Neural cell (in vitro differentiated cells): Measurements from ENCODE around the gene PRKCE. TPM values are rescaled to one million over a fixed set of nuclear protein-coding genes. Genes with fewer than 3 reads are reported as not detected.

ENCODE experiments used
- H2AFZ ChIP-seq: fragments of 200-600, 300-800 bp; sonication (generic), shearing (Covaris generic); 2 replicates; pipeline ENCODE4 v1.6.0; 2014; ENCODE audit warnings: low read depth, mild to moderate bottlenecking, antibody characterized with exemption, low read length, moderate library complexity
- H3F3A ChIP-seq: fragments of 200-600 bp; shearing (Covaris generic); 2 replicates; pipeline ENCODE4 v1.6.1; 2016; ENCODE audit warnings: mild to moderate bottlenecking, moderate library complexity, mixed read lengths, antibody characterized with exemption, low read length; ENCODE audit not compliant: insufficient read depth, poor library complexity, severe bottlenecking
- H3K27ac ChIP-seq: fragments of 200-600, 300-800 bp; sonication (generic), shearing (Covaris generic); 2 replicates; pipeline ENCODE4 v1.5.1; 2014; ENCODE audit warnings: mild to moderate bottlenecking, low read length, moderate library complexity
- H3K27me3 ChIP-seq: fragments of 300-800, 200-600 bp; sonication (generic), shearing (Covaris generic); 2 replicates; pipeline ENCODE4 v1.6.0; 2014; ENCODE audit warnings: mild to moderate bottlenecking, low read depth, low read length, moderate library complexity; ENCODE audit not compliant: insufficient read depth
- H3K36me3 ChIP-seq: fragments of 300-800, 200-600 bp; sonication (generic), shearing (Covaris generic); 2 replicates; pipeline ENCODE4 v1.5.1; 2014; ENCODE audit warnings: mild to moderate bottlenecking, antibody characterized with exemption, low read length, moderate library complexity; ENCODE audit not compliant: insufficient read depth
- H3K4me2 ChIP-seq: fragments of 300-800, 200-600 bp; sonication (generic), shearing (Covaris generic); 2 replicates; pipeline ENCODE4 v1.6.0; 2014; ENCODE audit warnings: mild to moderate bottlenecking, low read length
- H3K4me3 ChIP-seq: fragments of 300-800, 200-600 bp; sonication (generic), shearing (Covaris generic); 2 replicates; pipeline ENCODE4 v1.5.1; 2014; ENCODE audit warnings: mild to moderate bottlenecking, low read length, moderate library complexity
- H3K79me2 ChIP-seq: fragments of 200-600 bp; shearing (Covaris generic); replicated peaks from 2 replicates; pipeline ENCODE4 v1.6.0; 2014; ENCODE audit warnings: mild to moderate bottlenecking, low read length, moderate library complexity; ENCODE audit not compliant: insufficient read depth
- H3K9ac ChIP-seq: fragments of 300-800, 200-600 bp; sonication (generic), shearing (Covaris generic); 2 replicates; pipeline ENCODE4 v1.6.1; 2016; ENCODE audit warnings: mild to moderate bottlenecking, low read length, mixed read lengths
- H3K9me2 ChIP-seq: fragments of 200-600 bp; shearing (Covaris generic); 2 replicates; pipeline ENCODE4 v1.6.1; 2016; ENCODE audit warnings: mild to moderate bottlenecking, low read length, mixed read lengths; ENCODE audit not compliant: insufficient read depth
- H3K9me3 ChIP-seq: fragments of 200-600, 300-800 bp; sonication (generic), shearing (Covaris generic); 2 replicates; pipeline ENCODE4 v1.6.1; 2016; ENCODE audit warnings: mild to moderate bottlenecking, mixed run types, low read length, moderate library complexity, mixed read lengths
- H4K20me1 ChIP-seq: fragments of 200-600 bp; shearing (Covaris generic); 2 replicates; pipeline ENCODE4 v1.6.1; 2016; ENCODE audit warnings: mild to moderate bottlenecking, mixed run types; ENCODE audit not compliant: insufficient read depth
- EP300 ChIP-seq: fragments of 450-650 bp; conservative IDR thresholded peaks from 2 replicates; pipeline ENCODE4 v1.6.1; 2014; ENCODE audit warnings: antibody characterized with exemption, mild to moderate bottlenecking, moderate library complexity; ENCODE audit not compliant: poor library complexity, severe bottlenecking
- EZH2 ChIP-seq: fragments of 200-600, 300-800 bp; shearing (Covaris generic), sonication (generic); IDR thresholded peaks from 2 replicates; pipeline ENCODE4 v1.6.1; 2014; ENCODE audit warnings: antibody characterized with exemption, low read length, borderline replicate concordance, mild to moderate bottlenecking; ENCODE audit not compliant: insufficient read depth, poor library complexity, severe bottlenecking
- MXI1 ChIP-seq: fragments of 450-650 bp; conservative IDR thresholded peaks from 2 replicates; pipeline ENCODE4 v1.6.1; 2014; ENCODE audit warnings: antibody characterized with exemption, mild to moderate bottlenecking; ENCODE audit not compliant: poor library complexity, severe bottlenecking
- POLR2AphosphoS5 ChIP-seq: IDR thresholded peaks from 2 replicates; pipeline ENCODE4 v1.6.1; 2012
- RAD21 ChIP-seq: fragments of 450-650 bp; conservative IDR thresholded peaks from 2 replicates; pipeline ENCODE4 v1.6.1; 2014; ENCODE audit warnings: antibody characterized with exemption, mild to moderate bottlenecking, moderate library complexity
- SMC3 ChIP-seq: fragments of 450-650 bp; conservative IDR thresholded peaks from 2 replicates; pipeline ENCODE4 v1.6.1; 2014; ENCODE audit warnings: antibody characterized with exemption, mild to moderate bottlenecking, moderate library complexity; ENCODE audit not compliant: poor library complexity
- TAF1 ChIP-seq: IDR thresholded peaks from 2 replicates; pipeline ENCODE4 v1.6.1; 2012; ENCODE audit warnings: low read depth
- polyA plus RNA-seq: library from polyadenylated mRNA; depleted of rRNA; stranded (reverse); fragments of >200 nt; gene quantifications from 2 replicates; pipeline ENCODE4 v1.2.3, GENCODE V29; 2014
- TF ChIP-seq, protein P1 (sequence below): IDR thresholded peaks from 2 replicates; pipeline ENCODE4 v1.6.1; 2012; ENCODE audit warnings: borderline replicate concordance
- TF ChIP-seq, protein P2 (sequence below): fragments of 450-650 bp; IDR thresholded peaks from 2 replicates; pipeline ENCODE4 v1.5.1; 2014; ENCODE audit warnings: antibody characterized with exemption, mild to moderate bottlenecking, moderate library complexity; ENCODE audit not compliant: poor library complexity, severe bottlenecking

PRKCE gene
- polyA plus RNA-seq, 1 donor from 2014 or later = 5.4 TPM

DNA sequence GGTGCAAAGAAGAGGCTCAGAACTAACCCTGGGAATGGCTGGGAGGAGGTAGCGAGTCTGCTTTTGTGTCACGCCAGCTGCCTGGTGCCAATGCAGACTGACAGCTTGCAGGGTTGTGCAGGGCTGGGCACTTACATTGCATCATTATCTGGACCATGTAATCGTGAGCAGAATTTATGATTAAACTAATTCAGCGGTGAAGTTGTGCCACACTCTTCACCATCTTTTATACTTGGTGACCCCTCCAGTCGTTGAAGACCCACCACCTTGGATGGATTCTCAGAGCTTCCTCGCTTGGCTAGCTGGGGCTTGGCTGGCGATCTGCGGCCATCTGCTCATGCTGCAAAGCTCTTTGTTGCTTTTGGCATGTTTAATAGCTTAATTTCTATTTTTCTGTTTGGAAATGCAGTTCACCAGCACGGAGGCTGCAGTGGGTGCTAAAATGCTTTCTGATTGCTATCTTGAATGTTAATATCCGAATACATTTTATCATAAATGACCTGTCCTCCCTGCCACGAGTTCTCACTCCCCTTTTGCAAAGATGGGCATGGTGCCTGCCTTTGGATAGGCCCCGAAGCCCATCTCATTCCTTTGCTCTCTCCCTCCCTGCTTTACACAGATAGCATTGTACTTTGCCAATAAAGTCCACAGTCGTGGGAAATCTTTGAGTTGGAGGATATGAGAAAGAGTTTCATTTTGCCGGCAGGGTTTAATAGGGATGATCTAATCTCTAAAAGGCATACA lies 188.2 kb downstream of the PRKCE start:
- no peaks in the 10 kb centered on the region for H3F3A ChIP-seq
- H3K9me3 ChIP-seq = no peaks in the 10 kb centered on the region
- H2AFZ ChIP-seq = no peak overlapping the region
- TF ChIP-seq, protein P1, sequence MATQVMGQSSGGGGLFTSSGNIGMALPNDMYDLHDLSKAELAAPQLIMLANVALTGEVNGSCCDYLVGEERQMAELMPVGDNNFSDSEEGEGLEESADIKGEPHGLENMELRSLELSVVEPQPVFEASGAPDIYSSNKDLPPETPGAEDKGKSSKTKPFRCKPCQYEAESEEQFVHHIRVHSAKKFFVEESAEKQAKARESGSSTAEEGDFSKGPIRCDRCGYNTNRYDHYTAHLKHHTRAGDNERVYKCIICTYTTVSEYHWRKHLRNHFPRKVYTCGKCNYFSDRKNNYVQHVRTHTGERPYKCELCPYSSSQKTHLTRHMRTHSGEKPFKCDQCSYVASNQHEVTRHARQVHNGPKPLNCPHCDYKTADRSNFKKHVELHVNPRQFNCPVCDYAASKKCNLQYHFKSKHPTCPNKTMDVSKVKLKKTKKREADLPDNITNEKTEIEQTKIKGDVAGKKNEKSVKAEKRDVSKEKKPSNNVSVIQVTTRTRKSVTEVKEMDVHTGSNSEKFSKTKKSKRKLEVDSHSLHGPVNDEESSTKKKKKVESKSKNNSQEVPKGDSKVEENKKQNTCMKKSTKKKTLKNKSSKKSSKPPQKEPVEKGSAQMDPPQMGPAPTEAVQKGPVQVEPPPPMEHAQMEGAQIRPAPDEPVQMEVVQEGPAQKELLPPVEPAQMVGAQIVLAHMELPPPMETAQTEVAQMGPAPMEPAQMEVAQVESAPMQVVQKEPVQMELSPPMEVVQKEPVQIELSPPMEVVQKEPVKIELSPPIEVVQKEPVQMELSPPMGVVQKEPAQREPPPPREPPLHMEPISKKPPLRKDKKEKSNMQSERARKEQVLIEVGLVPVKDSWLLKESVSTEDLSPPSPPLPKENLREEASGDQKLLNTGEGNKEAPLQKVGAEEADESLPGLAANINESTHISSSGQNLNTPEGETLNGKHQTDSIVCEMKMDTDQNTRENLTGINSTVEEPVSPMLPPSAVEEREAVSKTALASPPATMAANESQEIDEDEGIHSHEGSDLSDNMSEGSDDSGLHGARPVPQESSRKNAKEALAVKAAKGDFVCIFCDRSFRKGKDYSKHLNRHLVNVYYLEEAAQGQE = no peak
- TF ChIP-seq MXI1 (no peak), EZH2 (no peak), RAD21 (no peak), POLR2AphosphoS5 (no peak), EP300 (no peak)
- TF ChIP-seq, protein P2, sequence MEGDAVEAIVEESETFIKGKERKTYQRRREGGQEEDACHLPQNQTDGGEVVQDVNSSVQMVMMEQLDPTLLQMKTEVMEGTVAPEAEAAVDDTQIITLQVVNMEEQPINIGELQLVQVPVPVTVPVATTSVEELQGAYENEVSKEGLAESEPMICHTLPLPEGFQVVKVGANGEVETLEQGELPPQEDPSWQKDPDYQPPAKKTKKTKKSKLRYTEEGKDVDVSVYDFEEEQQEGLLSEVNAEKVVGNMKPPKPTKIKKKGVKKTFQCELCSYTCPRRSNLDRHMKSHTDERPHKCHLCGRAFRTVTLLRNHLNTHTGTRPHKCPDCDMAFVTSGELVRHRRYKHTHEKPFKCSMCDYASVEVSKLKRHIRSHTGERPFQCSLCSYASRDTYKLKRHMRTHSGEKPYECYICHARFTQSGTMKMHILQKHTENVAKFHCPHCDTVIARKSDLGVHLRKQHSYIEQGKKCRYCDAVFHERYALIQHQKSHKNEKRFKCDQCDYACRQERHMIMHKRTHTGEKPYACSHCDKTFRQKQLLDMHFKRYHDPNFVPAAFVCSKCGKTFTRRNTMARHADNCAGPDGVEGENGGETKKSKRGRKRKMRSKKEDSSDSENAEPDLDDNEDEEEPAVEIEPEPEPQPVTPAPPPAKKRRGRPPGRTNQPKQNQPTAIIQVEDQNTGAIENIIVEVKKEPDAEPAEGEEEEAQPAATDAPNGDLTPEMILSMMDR = no peak
- no peaks in the 10 kb centered on the region for H3K27me3 ChIP-seq
- H3K4me3 ChIP-seq = no peak overlapping the region
- no peaks in the 10 kb centered on the region for H3K9me2 ChIP-seq
- H3K4me2 ChIP-seq = no peak overlapping the region
- H3K79me2 ChIP-seq = no peaks in the 10 kb centered on the region
- H3K9ac ChIP-seq = no peak overlapping the region
- H3K27ac ChIP-seq = no peak overlapping the region
- H4K20me1 ChIP-seq = no peaks in the 10 kb centered on the region
- no peaks in the 10 kb centered on the region for H3K36me3 ChIP-seq

GRCh38 chr2:45840481-45840880 lies 189.0 kb downstream of the PRKCE start:
- H3K4me2 ChIP-seq = no peak overlapping the region

More at GRCh38 chr2:45840481-45840880, 189.0 kb downstream of the PRKCE start:
- Histone ChIP-seq H3K36me3 (no peaks in the 10 kb centered on the region), H4K20me1 (no peaks in the 10 kb centered on the region), H3K9ac (no peak overlapping the region), H3K27me3 (no peaks in the 10 kb centered on the region), H2AFZ (no peak overlapping the region), H3F3A (no peaks in the 10 kb centered on the region), H3K4me3 (no peak overlapping the region), H3K79me2 (no peaks in the 10 kb centered on the region), H3K9me2 (no peaks in the 10 kb centered on the region), H3K9me3 (no peaks in the 10 kb centered on the region), H3K27ac (no peak overlapping the region)
- TF ChIP-seq, protein P1 = no peak
- TF ChIP-seq, protein P2 = no peak
- TF ChIP-seq TAF1 (no peak), MXI1 (no peak), RAD21 (no peak), EP300 (no peak), SMC3 (no peak), EZH2 (no peak), POLR2AphosphoS5 (no peak)
